Activated CD8-positive, alpha-beta T cell treated with anti-CD3 and anti-CD28 coated beads, Interleukin-2, amount 10 ng/mL, durations not matched to agents 7 days and 5 days (primary cell): ENCODE measurements around the gene MFSD1. TPM values are rescaled to one million over a fixed set of nuclear protein-coding genes. Genes with fewer than 3 reads are reported as not detected.

Experiments
- ATAC-seq: fragments of 150-1000 bp; cut with Tn5 transposase; one replicate; pipeline ENCODE4 v1.10.0; 2021; ENCODE audit warnings: moderate library complexity
- CTCF ChIA-PET: fragments of 350-600 bp; sonication (Branson Sonifier 250); formaldehyde crosslinking; loops from one replicate; lab custom pipeline; 2021; ENCODE audit warnings: antibody characterized with exemption; lab: Charles Lee
- POLR2A ChIA-PET: fragments of 350-600 bp; sonication (Branson Sonifier 250); formaldehyde crosslinking; loops from one replicate; lab custom pipeline; 2021; ENCODE audit warnings: antibody characterized with exemption; lab: Charles Lee
- DNase-seq: peaks from one replicate; pipeline ENCODE4 v3.0.0-alpha.2; 2020
- H3K27ac Mint-ChIP-seq: one replicate; pipeline ENCODE4 v1.8.0; 2021; ENCODE audit warnings: mild to moderate bottlenecking, mixed read lengths
- H3K27me3 Mint-ChIP-seq: one replicate; pipeline ENCODE4 v1.8.0; 2021; ENCODE audit warnings: low read depth, mixed read lengths
- H3K36me3 Mint-ChIP-seq: one replicate; pipeline ENCODE4 v1.8.0; 2021; ENCODE audit warnings: low read depth, mixed read lengths
- H3K4me1 Mint-ChIP-seq: one replicate; pipeline ENCODE4 v1.8.0; 2021; ENCODE audit warnings: low read depth, mixed read lengths
- H3K4me3 Mint-ChIP-seq: one replicate; pipeline ENCODE4 v1.8.0; 2021; ENCODE audit warnings: mild to moderate bottlenecking, mixed read lengths
- H3K9me3 Mint-ChIP-seq: one replicate; pipeline ENCODE4 v1.8.0; 2022; ENCODE audit warnings: mixed read lengths; ENCODE audit not compliant: insufficient read depth
- total RNA-seq, 2 experiments: library from RNA; stranded (reverse); gene quantifications; one replicate each; pipeline ENCODE4 v1.2.3, GENCODE V29; 2021

MFSD1 gene
- total RNA-seq, 2 experiments from 2014 or later: 22.2 to 24.1 TPM

- no peak for DNase-seq
- Mint-ChIP-seq H3K9me3 (no peaks in the 10 kb centered on the region), H3K27me3 (no peaks in the 10 kb centered on the region), H3K4me1 (no peaks in the 10 kb centered on the region), H3K4me3 (no peak overlapping the region), H3K27ac (no peak overlapping the region), H3K36me3 (no peaks in the 10 kb centered on the region)
- CTCF ChIA-PET: no interaction called here
- POLR2A ChIA-PET: interaction anchor here (0.6 kb wide), 1 partner anchor 10 kb away, joined by 3 read pairs; no protein-coding TSS in a partner anchor
- no peak for ATAC-seq
These were observed 31.7 kb upstream of the MFSD1 start for GRCh38 chr3:158769952-158770740.

- POLR2A ChIA-PET: no interaction called here
- H3K27me3 Mint-ChIP-seq: no peaks in the 10 kb centered on the region
- no peaks in the 10 kb centered on the region for H3K9me3 Mint-ChIP-seq
These were observed 31.0 kb upstream of the MFSD1 start for GRCh38 chr3:158770741-158771350.

GRCh38 chr3:158771577-158771976 is 30.3 kb upstream of the MFSD1 start:
- H3K9me3 Mint-ChIP-seq: no peaks in the 10 kb centered on the region
- CTCF ChIA-PET: interaction anchor here (1.6 to 1.8 kb wide), 2 partner anchors 18 to 31 kb away, joined by 3 to 4 read pairs; no protein-coding TSS in a partner anchor
- H3K4me3 Mint-ChIP-seq: no peak overlapping the region
- no peak overlapping the region for H3K27ac Mint-ChIP-seq
- no peaks in the 10 kb centered on the region for H3K36me3 Mint-ChIP-seq
- peaks cover 4% of the 10 kb centered on the region for H3K4me1 Mint-ChIP-seq
- ATAC-seq (no peak), DNase-seq (no peak)
- POLR2A ChIA-PET: no interaction called here
- no peaks in the 10 kb centered on the region for H3K27me3 Mint-ChIP-seq

More at GRCh38 chr3:158770741-158771350, 31.0 kb upstream of the MFSD1 start:
- peaks cover 4% of the 10 kb centered on the region for H3K4me1 Mint-ChIP-seq
- H3K27ac Mint-ChIP-seq: no peak overlapping the region
- no peak overlapping the region for H3K4me3 Mint-ChIP-seq
- DNase-seq (no peak), ATAC-seq (no peak)
- no peaks in the 10 kb centered on the region for H3K36me3 Mint-ChIP-seq
- CTCF ChIA-PET: interaction anchor here (1.6 to 1.8 kb wide), 2 partner anchors 19 to 32 kb away, joined by 3 to 4 read pairs; no protein-coding TSS in a partner anchor

- Mint-ChIP-seq H3K4me1 (peaks cover 4% of the 10 kb centered on the region), H3K27me3 (no peaks in the 10 kb centered on the region), H3K36me3 (no peaks in the 10 kb centered on the region), H3K27ac (no peak overlapping the region), H3K4me3 (no peak overlapping the region), H3K9me3 (no peaks in the 10 kb centered on the region)
- DNase-seq (no peak), ATAC-seq (no peak)
- CTCF ChIA-PET: interaction anchor here (1.6 to 1.8 kb wide), 2 partner anchors 18 to 30 kb away, joined by 3 to 4 read pairs; no protein-coding TSS in a partner anchor
- POLR2A ChIA-PET: no interaction called here
These were observed 29.9 kb upstream of the MFSD1 start for GRCh38 chr3:158771982-158772381.

- ATAC-seq: no peak
These were observed 28.7 kb upstream of the MFSD1 start for GRCh38 chr3:158773166-158773565.

GRCh38 chr3:158773845-158774830 is 27.7 kb upstream of the MFSD1 start:
- no peak for DNase-seq
- CTCF ChIA-PET: interaction anchor here (1.0 to 1.1 kb wide), 2 partner anchors 21 to 46 kb away, joined by 3 to 4 read pairs; no protein-coding TSS in a partner anchor

More at GRCh38 chr3:158773166-158773565, 28.7 kb upstream of the MFSD1 start:
- Mint-ChIP-seq H3K27ac (no peak overlapping the region), H3K9me3 (no peaks in the 10 kb centered on the region), H3K4me1 (peaks cover 4% of the 10 kb centered on the region), H3K4me3 (no peak overlapping the region), H3K27me3 (no peaks in the 10 kb centered on the region), H3K36me3 (no peaks in the 10 kb centered on the region)
- ChIA-PET CTCF (no interaction called here), POLR2A (no interaction called here)
- no peak for DNase-seq

GRCh38 chr3:158774965-158775364 is 26.9 kb upstream of the MFSD1 start:
- Mint-ChIP-seq H3K27me3 (no peaks in the 10 kb centered on the region), H3K9me3 (no peaks in the 10 kb centered on the region), H3K4me3 (no peak overlapping the region), H3K4me1 (peaks cover 4% of the 10 kb centered on the region), H3K36me3 (no peaks in the 10 kb centered on the region), H3K27ac (no peak overlapping the region)
- DNase-seq (no peak), ATAC-seq (no peak)
- POLR2A ChIA-PET: no interaction called here
- CTCF ChIA-PET: no interaction called here

More at GRCh38 chr3:158773845-158774830, 27.7 kb upstream of the MFSD1 start:
- H3K9me3 Mint-ChIP-seq: no peaks in the 10 kb centered on the region
- H3K4me3 Mint-ChIP-seq: no peak overlapping the region
- POLR2A ChIA-PET: no interaction called here
- H3K36me3 Mint-ChIP-seq: no peaks in the 10 kb centered on the region
- H3K27me3 Mint-ChIP-seq: no peaks in the 10 kb centered on the region
- peaks cover 4% of the 10 kb centered on the region for H3K4me1 Mint-ChIP-seq
- no peak overlapping the region for H3K27ac Mint-ChIP-seq
- ATAC-seq: no peak

- no peaks in the 10 kb centered on the region for H3K9me3 Mint-ChIP-seq
- DNase-seq (no peak), ATAC-seq (no peak)
- H3K4me1 Mint-ChIP-seq: peaks cover 4% of the 10 kb centered on the region
- no peak overlapping the region for H3K4me3 Mint-ChIP-seq
- H3K27me3 Mint-ChIP-seq: no peaks in the 10 kb centered on the region
- ChIA-PET CTCF (no interaction called here), POLR2A (no interaction called here)
- no peak overlapping the region for H3K27ac Mint-ChIP-seq
- H3K36me3 Mint-ChIP-seq: no peaks in the 10 kb centered on the region
These were observed 26.1 kb upstream of the MFSD1 start for GRCh38 chr3:158775426-158776410.

GRCh38 chr3:158776531-158776930 is 25.3 kb upstream of the MFSD1 start:
- Mint-ChIP-seq H3K9me3 (no peaks in the 10 kb centered on the region), H3K4me3 (no peak overlapping the region), H3K27ac (no peak overlapping the region), H3K36me3 (no peaks in the 10 kb centered on the region), H3K27me3 (no peaks in the 10 kb centered on the region), H3K4me1 (peaks cover 4% of the 10 kb centered on the region)
- POLR2A ChIA-PET: no interaction called here
- ATAC-seq (no peak), DNase-seq (no peak)
- CTCF ChIA-PET: interaction anchor here (0.7 kb wide), 1 partner anchor 49 kb away, joined by 3 read pairs; no protein-coding TSS in a partner anchor

- ATAC-seq (no peak), DNase-seq (no peak)
- no peaks in the 10 kb centered on the region for H3K36me3 Mint-ChIP-seq
- no peak overlapping the region for H3K27ac Mint-ChIP-seq
- no peaks in the 10 kb centered on the region for H3K9me3 Mint-ChIP-seq
- CTCF ChIA-PET: interaction anchor here (0.7 to 1.7 kb wide), 7 partner anchors 12 to 117 kb away, joined by 3 to 7 read pairs (median 4); no protein-coding TSS in a partner anchor
- H3K4me3 Mint-ChIP-seq: no peak overlapping the region
- POLR2A ChIA-PET: no interaction called here
- no peaks in the 10 kb centered on the region for H3K27me3 Mint-ChIP-seq
- H3K4me1 Mint-ChIP-seq: peaks cover 4% of the 10 kb centered on the region
These were observed 24.5 kb upstream of the MFSD1 start for GRCh38 chr3:158777161-158777873.
